ENCODE results near the gene HOXA3. TPM values are rescaled to one million over a fixed set of nuclear protein-coding genes. Genes with fewer than 3 reads are reported as not detected.

Gene HOXA3
- total RNA-seq, 3 donors from 2014 or later: 4.5 to 6.4 (median 4.6) TPM

DNA sequence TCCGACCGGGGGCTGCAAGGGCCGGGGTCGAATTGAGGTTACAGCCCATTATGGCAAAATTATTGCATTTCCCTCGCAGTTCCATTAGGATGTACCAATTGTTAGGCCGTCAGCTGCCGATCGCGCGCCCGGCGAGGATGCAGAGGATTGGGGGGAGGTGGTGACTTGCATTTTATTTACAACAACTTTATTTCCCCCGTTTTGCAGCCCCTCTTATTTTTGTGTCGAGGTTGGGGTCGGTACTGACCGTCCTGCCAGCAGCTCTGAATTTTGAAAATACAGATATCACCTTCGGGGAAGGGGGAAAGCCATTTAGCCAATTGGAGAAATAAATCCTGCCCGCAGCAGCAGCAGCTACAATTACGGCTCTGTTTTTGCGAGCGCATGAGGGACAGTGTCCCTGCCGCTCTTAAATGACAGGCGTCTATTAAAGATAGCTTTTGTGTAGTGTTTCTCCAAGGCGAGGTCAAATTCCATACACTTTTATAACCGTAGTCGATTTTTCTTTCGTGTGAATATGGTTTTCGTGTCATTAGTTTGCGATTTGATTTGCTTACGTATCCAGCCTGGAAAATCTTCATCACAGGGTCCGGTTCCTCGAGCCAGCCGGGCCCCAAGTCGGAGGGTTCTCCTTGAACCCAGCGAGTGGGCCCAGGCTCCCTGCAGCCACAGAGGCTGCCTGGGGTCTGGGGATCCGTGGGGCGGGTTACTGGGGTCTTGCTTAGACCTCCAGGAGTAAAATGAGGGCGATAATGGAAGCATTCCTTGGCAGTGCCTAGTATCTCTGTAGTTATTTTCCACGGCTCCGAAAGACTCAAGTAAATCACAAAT is 8.2 kb downstream of the HOXA3 start:
- H3K27me3 ChIP-seq: peaks cover 0 to 25% of the 10 kb centered on the region in 2 donors
- H3K36me3 ChIP-seq: no peaks in the 10 kb centered on the region
- H3K4me1 ChIP-seq: peaks cover 0 to 4% of the 10 kb centered on the region in 2 donors
- TF ChIP-seq, protein P1, sequence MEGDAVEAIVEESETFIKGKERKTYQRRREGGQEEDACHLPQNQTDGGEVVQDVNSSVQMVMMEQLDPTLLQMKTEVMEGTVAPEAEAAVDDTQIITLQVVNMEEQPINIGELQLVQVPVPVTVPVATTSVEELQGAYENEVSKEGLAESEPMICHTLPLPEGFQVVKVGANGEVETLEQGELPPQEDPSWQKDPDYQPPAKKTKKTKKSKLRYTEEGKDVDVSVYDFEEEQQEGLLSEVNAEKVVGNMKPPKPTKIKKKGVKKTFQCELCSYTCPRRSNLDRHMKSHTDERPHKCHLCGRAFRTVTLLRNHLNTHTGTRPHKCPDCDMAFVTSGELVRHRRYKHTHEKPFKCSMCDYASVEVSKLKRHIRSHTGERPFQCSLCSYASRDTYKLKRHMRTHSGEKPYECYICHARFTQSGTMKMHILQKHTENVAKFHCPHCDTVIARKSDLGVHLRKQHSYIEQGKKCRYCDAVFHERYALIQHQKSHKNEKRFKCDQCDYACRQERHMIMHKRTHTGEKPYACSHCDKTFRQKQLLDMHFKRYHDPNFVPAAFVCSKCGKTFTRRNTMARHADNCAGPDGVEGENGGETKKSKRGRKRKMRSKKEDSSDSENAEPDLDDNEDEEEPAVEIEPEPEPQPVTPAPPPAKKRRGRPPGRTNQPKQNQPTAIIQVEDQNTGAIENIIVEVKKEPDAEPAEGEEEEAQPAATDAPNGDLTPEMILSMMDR (IDR thresholded peaks at IDR 0.05): no peak
- TF ChIP-seq POLR2AphosphoS5 (IDR thresholded peaks at IDR 0.05): no peak
- no peak for TF ChIP-seq POLR2A (IDR thresholded peaks at IDR 0.05)
- DNase-seq (ENCODE audit: low spot score in 2 of 2): peak in 1 of 2 donors; percentile 17
- intact Hi-C loops (cut with DNase I; ENCODE audit: low total_unique reads): loop anchor here (5.0 kb wide), 2 partner anchors 47 to 287 kb away; partner anchors contain the start of gene HOXA1
- H3K9me3 ChIP-seq: no peaks in the 10 kb centered on the region
- peak overlapping the region; percentile 13 to 80 (median 75) for H3K4me3 ChIP-seq
- peak overlapping the region; percentile 95 to 96 for H3K27ac ChIP-seq

DNA sequence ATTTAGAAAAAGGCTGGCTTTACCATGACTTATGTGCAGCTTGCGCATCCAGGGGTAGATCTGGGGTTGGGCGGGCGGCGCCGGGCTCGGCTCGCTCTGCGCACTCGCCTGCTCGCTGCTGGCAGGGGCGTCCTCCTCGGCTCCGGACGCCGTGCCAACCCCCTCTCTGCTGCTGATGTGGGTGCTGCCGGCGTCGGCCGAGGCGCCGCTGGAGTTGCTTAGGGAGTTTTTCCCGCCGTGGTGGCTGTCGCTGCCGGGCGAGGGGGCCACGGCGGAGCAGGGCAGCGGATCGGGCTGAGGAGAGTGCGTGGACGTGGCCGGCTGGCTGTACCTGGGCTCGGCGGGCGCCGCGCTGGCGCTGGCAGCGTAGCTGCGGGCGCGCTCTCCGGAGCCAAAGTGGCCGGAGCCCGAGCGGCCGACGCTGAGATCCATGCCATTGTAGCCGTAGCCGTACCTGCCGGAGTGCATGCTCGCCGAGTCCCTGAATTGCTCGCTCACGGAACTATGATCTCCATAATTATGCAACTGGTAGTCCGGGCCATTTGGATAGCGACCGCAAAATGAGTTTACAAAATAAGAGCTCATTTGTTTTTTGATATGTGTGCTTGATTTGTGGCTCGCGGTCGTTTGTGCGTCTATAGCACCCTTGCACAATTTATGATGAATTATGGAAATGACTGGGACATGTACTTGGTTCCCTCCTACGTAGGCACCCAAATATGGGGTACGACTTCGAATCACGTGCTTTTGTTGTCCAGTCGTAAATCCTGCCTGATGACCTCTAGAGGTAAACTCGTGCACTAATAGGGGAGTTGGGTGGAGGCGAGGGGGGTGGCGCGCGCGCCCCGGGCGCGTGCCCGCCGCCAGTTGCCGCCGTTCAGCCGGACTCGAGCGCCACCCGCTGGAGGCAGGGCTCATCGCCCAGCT is 9.1 kb downstream of the HOXA3 start, which contains the start of gene HOXA5:
TSS of gene HOXA5 (minus strand) at position 659 of the 927 bp plus-strand sequence. CDS start at position 585, 74 bp downstream.
- Histone ChIP-seq H3K9me3 (no peaks in the 10 kb centered on the region), H3K4me1 (peaks cover 0 to 4% of the 10 kb centered on the region in 2 donors), H3K4me3 (peak within 1 kb of the TSS; percentile 57 to 80 (median 75)), H3K36me3 (no peaks in the 10 kb centered on the region), H3K27me3 (peaks cover 0 to 21% of the 10 kb centered on the region in 2 donors), H3K27ac (peak within 1 kb of the TSS; percentile 95 to 96)
- TF ChIP-seq POLR2AphosphoS5 (IDR thresholded peaks at IDR 0.05): peak; percentile 68 to 87 (median 84)
- TF ChIP-seq, protein P1 (IDR thresholded peaks at IDR 0.05): peak; percentile 87 to 92 (median 89)
- peak; percentile 66 for TF ChIP-seq POLR2A (IDR thresholded peaks at IDR 0.05)
- peak in 1 of 2 donors; percentile 94 for DNase-seq (ENCODE audit: low spot score in 2 of 2)
- intact Hi-C loops (cut with DNase I; ENCODE audit: low total_unique reads): loop anchor here (5.0 kb wide), 2 partner anchors 46 to 286 kb away; partner anchors contain the start of gene HOXA1

DNA sequence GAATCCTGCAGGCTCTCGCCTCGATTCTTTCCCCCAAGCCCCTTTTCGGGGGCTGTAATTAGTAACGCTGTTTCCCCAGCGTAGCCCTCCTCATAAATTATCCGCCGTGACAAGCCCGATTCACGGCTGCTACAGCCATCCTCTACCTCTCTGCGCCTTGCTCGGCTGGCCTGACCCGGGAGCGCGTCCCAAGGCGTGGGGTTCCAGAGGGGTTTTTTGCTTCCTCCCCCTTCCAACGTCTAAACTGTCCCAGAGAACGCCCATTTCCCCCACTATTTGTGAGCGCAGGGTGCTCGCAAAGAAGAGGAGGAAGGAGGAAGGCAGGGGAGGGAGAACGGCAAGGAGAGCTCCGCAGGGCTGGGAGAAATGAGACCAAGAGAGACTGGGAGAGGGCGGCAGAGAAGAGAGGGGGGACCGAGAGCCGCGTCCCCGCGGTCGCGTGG is 9.8 kb downstream of the HOXA3 start:
- Histone ChIP-seq H3K27me3 (peaks cover 0 to 14% of the 10 kb centered on the region in 2 donors), H3K36me3 (no peaks in the 10 kb centered on the region), H3K4me1 (peaks cover 0 to 4% of the 10 kb centered on the region in 2 donors), H3K4me3 (peak overlapping the region; percentile 57 to 80 (median 75)), H3K9me3 (no peaks in the 10 kb centered on the region), H3K27ac (peak overlapping the region; percentile 95 to 96)
- no peak for TF ChIP-seq POLR2A (IDR thresholded peaks at IDR 0.05)
- TF ChIP-seq, protein P1 (IDR thresholded peaks at IDR 0.05): no peak
- no peak for TF ChIP-seq POLR2AphosphoS5 (IDR thresholded peaks at IDR 0.05)
- no peak for DNase-seq (ENCODE audit: low spot score in 2 of 2)
- intact Hi-C loops (cut with DNase I; ENCODE audit: low total_unique reads): loop anchor here (5.0 kb wide), 2 partner anchors 45 to 285 kb away; partner anchors contain the start of gene HOXA1

DNA sequence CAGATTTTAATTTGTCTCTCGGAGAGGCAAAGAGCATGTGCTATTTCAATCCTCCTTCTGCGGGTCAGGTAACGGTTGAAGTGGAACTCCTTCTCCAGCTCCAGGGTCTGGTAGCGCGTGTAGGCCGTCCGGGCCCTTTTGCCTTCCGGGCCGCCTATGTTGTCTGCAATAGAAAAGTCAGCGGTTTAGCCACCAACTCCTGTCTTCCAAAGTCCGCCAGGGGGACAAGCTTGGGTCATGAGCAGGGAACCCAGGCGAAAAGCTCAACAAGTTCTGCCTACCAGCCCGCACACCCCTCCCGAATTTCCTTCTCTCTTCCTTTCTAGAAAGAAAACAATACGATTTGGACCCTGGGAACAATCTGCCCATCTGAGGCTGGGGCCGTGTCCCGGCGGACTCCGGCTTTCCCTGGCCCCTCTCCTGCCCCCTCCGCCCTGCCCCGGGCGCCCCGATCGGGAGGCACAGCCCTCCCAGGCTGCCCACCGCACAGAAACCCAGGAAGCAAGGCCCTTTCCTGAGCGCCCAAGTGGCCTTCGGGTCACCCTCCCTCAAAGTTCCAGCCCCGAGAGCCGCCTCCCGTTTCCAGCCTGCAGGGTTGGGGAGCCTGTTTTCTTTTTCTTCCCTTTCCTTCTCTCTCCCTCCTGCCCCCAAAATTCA is 10.3 kb downstream of the HOXA3 start:
- H3K4me1 ChIP-seq: peaks cover 0 to 4% of the 10 kb centered on the region in 2 donors
- TF ChIP-seq POLR2A (IDR thresholded peaks at IDR 0.05) (no peak), POLR2AphosphoS5 (IDR thresholded peaks at IDR 0.05) (no peak)
- TF ChIP-seq, protein P1 (IDR thresholded peaks at IDR 0.05): no peak
- H3K9me3 ChIP-seq: no peaks in the 10 kb centered on the region
- H3K4me3 ChIP-seq: peak overlapping the region; percentile 57 to 80 (median 75)
- DNase-seq (ENCODE audit: low spot score in 2 of 2): peak in 1 of 2 donors; percentile 20
- H3K27ac ChIP-seq: peak overlapping the region; percentile 95 to 96
- no peaks in the 10 kb centered on the region for H3K36me3 ChIP-seq
- H3K27me3 ChIP-seq: peaks cover 0 to 12% of the 10 kb centered on the region in 2 donors
- intact Hi-C loops (cut with DNase I; ENCODE audit: low total_unique reads): loop anchor here (5.0 kb wide), 2 partner anchors 45 to 285 kb away; partner anchors contain the start of gene HOXA1

All from breast epithelium (tissue), 4 donors.